Measurements from ENCODE around the gene USH2A. TPM values are rescaled to one million over a fixed set of nuclear protein-coding genes. Genes with fewer than 3 reads are reported as not detected.

Gene USH2A
- total RNA-seq, 2 donors from 2014 or later, result not detected

- H3K4me1 Mint-ChIP-seq, result no peaks in the 10 kb centered on the region
- ATAC-seq (replicated peaks), result no peak
- no peaks in the 10 kb centered on the region for H3K27me3 Mint-ChIP-seq
- H3K9me3 Mint-ChIP-seq, result peaks cover 8% of the 10 kb centered on the region
- no peak overlapping the region for H3K27ac Mint-ChIP-seq
- H3K36me3 Mint-ChIP-seq (ENCODE audit: low read depth), result no peaks in the 10 kb centered on the region
- H3K4me3 Mint-ChIP-seq, result no peak overlapping the region
These were observed 299.0 kb downstream of the USH2A start for GRCh38 chr1:216124192-216124781.

GRCh38 chr1:216123446-216124191 is 299.6 kb downstream of the USH2A start:
- H3K27me3 Mint-ChIP-seq, result no peaks in the 10 kb centered on the region
- no peaks in the 10 kb centered on the region for H3K36me3 Mint-ChIP-seq (ENCODE audit: low read depth)
- H3K4me1 Mint-ChIP-seq, result no peaks in the 10 kb centered on the region
- H3K9me3 Mint-ChIP-seq, result peaks cover 8% of the 10 kb centered on the region
- no peak overlapping the region for H3K27ac Mint-ChIP-seq
- no peak for ATAC-seq (replicated peaks)
- no peak overlapping the region for H3K4me3 Mint-ChIP-seq

- no peak for ATAC-seq (replicated peaks)
- Mint-ChIP-seq H3K27me3 (no peaks in the 10 kb centered on the region), H3K27ac (no peak overlapping the region), H3K36me3 (ENCODE audit: low read depth) (no peaks in the 10 kb centered on the region), H3K4me1 (no peaks in the 10 kb centered on the region), H3K9me3 (peaks cover 8% of the 10 kb centered on the region), H3K4me3 (no peak overlapping the region)
These were observed 303.6 kb downstream of the USH2A start for GRCh38 chr1:216119600-216119999.

GRCh38 chr1:216114180-216114579 is 309.1 kb downstream of the USH2A start:
- Mint-ChIP-seq H3K4me3 (no peak overlapping the region), H3K27me3 (no peaks in the 10 kb centered on the region), H3K9me3 (no peaks in the 10 kb centered on the region), H3K4me1 (no peaks in the 10 kb centered on the region), H3K27ac (no peak overlapping the region), H3K36me3 (ENCODE audit: low read depth) (no peaks in the 10 kb centered on the region)
- no peak for ATAC-seq (replicated peaks)

GRCh38 chr1:216113181-216113580 is 310.1 kb downstream of the USH2A start:
- ATAC-seq (replicated peaks), result no peak
- H3K4me3 Mint-ChIP-seq, result no peak overlapping the region
- no peaks in the 10 kb centered on the region for H3K36me3 Mint-ChIP-seq (ENCODE audit: low read depth)
- H3K9me3 Mint-ChIP-seq, result peaks cover 3% of the 10 kb centered on the region
- H3K4me1 Mint-ChIP-seq, result no peaks in the 10 kb centered on the region
- no peaks in the 10 kb centered on the region for H3K27me3 Mint-ChIP-seq
- H3K27ac Mint-ChIP-seq, result no peak overlapping the region

DNA sequence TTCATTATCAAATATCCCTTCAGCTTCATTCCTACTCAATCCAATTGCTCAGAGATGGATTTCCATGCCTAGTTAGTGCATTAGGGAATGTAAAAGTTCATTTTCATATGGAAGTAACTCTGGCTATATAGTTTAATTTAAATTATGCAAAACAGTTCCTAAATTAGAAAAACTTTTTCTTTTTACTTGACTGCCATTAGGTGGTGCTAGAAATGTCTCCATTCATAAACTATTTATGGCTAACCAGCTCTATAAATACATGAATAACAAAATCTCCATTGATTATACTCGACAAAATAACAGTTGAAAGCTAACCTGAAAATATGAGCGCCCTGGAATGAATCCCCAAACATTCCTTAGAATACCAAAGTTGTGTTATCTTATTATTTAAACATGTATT is 311.4 kb downstream of the USH2A start:
- Mint-ChIP-seq H3K27me3 (no peaks in the 10 kb centered on the region), H3K9me3 (peaks cover 4% of the 10 kb centered on the region), H3K4me1 (no peaks in the 10 kb centered on the region), H3K4me3 (no peak overlapping the region), H3K36me3 (ENCODE audit: low read depth) (no peaks in the 10 kb centered on the region), H3K27ac (no peak overlapping the region)
- ATAC-seq (replicated peaks), result no peak

GRCh38 chr1:216095400-216095799 is 327.8 kb downstream of the USH2A start:
- Mint-ChIP-seq H3K4me1 (no peaks in the 10 kb centered on the region), H3K27me3 (no peaks in the 10 kb centered on the region), H3K4me3 (no peak overlapping the region), H3K36me3 (ENCODE audit: low read depth) (no peaks in the 10 kb centered on the region), H3K9me3 (peaks cover 22% of the 10 kb centered on the region), H3K27ac (no peak overlapping the region)
- no peak for ATAC-seq (replicated peaks)

DNA sequence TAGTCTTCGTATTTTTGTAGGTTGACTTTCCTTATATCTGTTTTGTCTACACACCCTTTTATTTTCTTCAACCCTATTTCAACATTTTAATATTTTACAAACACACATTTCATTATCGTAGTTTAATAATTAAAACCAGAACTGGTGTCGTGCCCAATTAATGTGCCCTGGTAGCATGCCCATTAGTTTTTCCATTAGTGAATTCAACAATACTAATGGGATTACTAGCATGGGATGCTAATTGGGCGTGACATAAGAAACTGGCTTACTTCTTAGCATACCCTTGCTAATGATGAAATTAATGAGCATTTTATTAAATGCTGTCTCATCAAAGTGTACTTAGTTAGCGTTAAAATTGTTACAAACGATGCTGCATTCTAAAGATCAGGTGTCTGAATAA is 332.7 kb downstream of the USH2A start:
- Mint-ChIP-seq H3K9me3 (peaks cover 16% of the 10 kb centered on the region), H3K36me3 (ENCODE audit: low read depth) (no peaks in the 10 kb centered on the region), H3K4me1 (no peaks in the 10 kb centered on the region), H3K27ac (no peak overlapping the region), H3K27me3 (no peaks in the 10 kb centered on the region), H3K4me3 (no peak overlapping the region)
- ATAC-seq (replicated peaks), result no peak

DNA sequence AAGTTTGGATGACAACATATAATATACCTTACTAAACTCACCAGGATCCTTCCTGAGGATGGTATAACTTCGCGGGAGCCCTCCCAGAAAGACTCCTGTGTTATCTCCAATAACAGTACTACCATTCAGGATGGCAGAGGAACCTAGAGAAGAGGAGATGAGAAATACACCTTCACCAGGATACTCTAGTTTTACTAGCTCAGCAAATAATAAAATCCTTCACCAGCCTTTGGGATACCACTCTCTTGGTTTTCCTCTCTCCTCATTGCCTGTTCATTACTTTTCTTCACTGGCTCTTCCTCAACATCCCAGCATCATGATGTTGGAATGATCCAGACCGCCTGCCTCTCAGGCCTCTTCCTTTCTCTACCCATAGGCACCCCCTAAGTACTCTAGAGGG is 336.6 kb downstream of the USH2A start:
- peaks cover 25% of the 10 kb centered on the region for H3K9me3 Mint-ChIP-seq
- H3K4me1 Mint-ChIP-seq, result no peaks in the 10 kb centered on the region
- no peak overlapping the region for H3K27ac Mint-ChIP-seq
- H3K4me3 Mint-ChIP-seq, result no peak overlapping the region
- no peaks in the 10 kb centered on the region for H3K27me3 Mint-ChIP-seq
- ATAC-seq (replicated peaks), result no peak
- H3K36me3 Mint-ChIP-seq (ENCODE audit: low read depth), result no peaks in the 10 kb centered on the region

GRCh38 chr1:216081445-216081844 is 341.8 kb downstream of the USH2A start:
- no peak overlapping the region for H3K4me3 Mint-ChIP-seq
- peaks cover 25% of the 10 kb centered on the region for H3K9me3 Mint-ChIP-seq
- no peaks in the 10 kb centered on the region for H3K4me1 Mint-ChIP-seq
- H3K36me3 Mint-ChIP-seq (ENCODE audit: low read depth), result no peaks in the 10 kb centered on the region
- no peak overlapping the region for H3K27ac Mint-ChIP-seq
- no peak for ATAC-seq (replicated peaks)
- H3K27me3 Mint-ChIP-seq, result no peaks in the 10 kb centered on the region

- H3K27me3 Mint-ChIP-seq, result no peaks in the 10 kb centered on the region
- no peaks in the 10 kb centered on the region for H3K36me3 Mint-ChIP-seq (ENCODE audit: low read depth)
- H3K4me3 Mint-ChIP-seq, result no peak overlapping the region
- no peak for ATAC-seq (replicated peaks)
- no peak overlapping the region for H3K27ac Mint-ChIP-seq
- H3K4me1 Mint-ChIP-seq, result no peaks in the 10 kb centered on the region
- peaks cover 21% of the 10 kb centered on the region for H3K9me3 Mint-ChIP-seq
These were observed 346.5 kb downstream of the USH2A start for GRCh38 chr1:216076751-216077150.

DNA sequence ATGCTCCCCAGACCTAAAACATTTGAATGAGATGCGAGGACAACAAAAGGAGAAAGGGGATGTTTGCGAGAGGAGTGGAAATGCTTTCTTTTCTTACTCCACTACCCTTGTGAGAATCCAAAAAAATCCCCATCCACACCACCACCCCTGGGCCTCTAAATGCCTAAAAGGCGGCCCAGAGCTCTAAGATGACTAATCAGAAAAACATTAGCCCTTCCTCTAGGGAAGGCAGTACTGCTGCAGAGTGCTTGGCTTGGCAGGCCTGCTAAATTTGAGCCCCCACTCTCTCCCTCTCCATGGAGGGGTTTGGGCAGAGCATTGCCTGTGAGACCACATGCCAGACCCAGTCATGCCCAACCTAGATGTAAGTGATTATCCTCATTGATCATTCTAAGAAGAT is 347.9 kb downstream of the USH2A start:
- Mint-ChIP-seq H3K9me3 (peaks cover 14% of the 10 kb centered on the region), H3K27me3 (no peaks in the 10 kb centered on the region), H3K4me1 (no peaks in the 10 kb centered on the region), H3K36me3 (ENCODE audit: low read depth) (no peaks in the 10 kb centered on the region), H3K4me3 (no peak overlapping the region), H3K27ac (no peak overlapping the region)
- ATAC-seq (replicated peaks), result no peak

DNA sequence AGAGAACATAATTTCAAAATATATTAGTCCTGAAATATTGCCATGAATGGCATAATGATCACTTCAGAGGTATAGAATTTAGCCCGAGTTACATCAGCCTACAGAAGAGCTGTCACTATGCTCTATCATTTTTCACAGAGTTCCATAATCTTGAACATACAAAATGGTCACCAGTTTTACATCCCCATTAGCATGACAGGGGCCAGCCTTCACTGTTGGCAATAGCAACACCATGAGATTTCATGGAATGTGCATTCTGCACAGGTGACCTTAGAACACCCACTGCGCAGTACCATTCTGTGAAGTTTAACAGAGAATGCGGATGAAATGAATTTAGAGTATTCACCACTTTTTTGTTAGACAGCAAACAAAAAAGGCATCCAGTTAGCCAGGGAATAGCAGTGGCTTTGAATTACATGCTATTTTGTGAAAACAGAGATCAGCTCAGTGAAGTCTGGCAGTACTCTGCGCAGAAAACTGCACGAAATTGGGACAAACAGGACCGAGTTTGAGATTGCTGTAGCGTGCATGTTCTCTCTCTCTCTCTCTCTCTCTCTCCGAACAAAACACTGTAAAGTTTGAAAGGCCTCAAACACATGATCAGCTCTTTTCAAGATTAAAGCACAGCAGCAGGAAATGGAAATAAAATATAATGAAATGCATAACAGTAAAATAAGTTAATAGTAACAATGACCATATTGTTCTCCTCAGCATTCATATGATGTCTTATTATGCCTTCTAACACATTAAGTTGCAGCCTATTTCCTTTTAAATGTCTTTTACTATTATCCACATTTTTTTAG is 349.3 kb downstream of the USH2A start:
- H3K9me3 Mint-ChIP-seq, result peaks cover 10% of the 10 kb centered on the region
- no peaks in the 10 kb centered on the region for H3K27me3 Mint-ChIP-seq
- no peaks in the 10 kb centered on the region for H3K36me3 Mint-ChIP-seq (ENCODE audit: low read depth)
- no peak overlapping the region for H3K4me3 Mint-ChIP-seq
- ATAC-seq (replicated peaks), result no peak
- H3K4me1 Mint-ChIP-seq, result no peaks in the 10 kb centered on the region
- H3K27ac Mint-ChIP-seq, result no peak overlapping the region

DNA sequence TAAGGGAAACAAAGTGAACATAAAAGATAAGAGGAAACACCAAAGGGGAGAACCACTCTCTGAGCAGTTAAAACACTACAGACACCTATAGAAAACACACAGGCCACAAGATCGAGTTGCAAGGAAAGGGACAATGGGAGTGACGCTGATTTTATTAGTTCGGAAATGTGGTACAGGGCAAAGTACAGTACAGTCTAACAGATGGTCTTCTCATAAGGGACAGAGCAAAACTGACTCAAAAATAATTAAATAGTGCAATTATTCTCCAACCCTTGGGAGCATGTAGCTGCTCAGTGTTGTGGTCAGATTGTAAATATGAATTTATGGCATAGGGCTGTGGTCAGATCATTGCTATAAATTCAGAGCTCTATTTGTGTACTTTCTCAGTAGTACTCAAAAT is 352.0 kb downstream of the USH2A start:
- no peak overlapping the region for H3K27ac Mint-ChIP-seq
- no peak for ATAC-seq (replicated peaks)
- H3K27me3 Mint-ChIP-seq, result no peaks in the 10 kb centered on the region
- H3K36me3 Mint-ChIP-seq (ENCODE audit: low read depth), result no peaks in the 10 kb centered on the region
- peaks cover 18% of the 10 kb centered on the region for H3K9me3 Mint-ChIP-seq
- H3K4me1 Mint-ChIP-seq, result no peaks in the 10 kb centered on the region
- no peak overlapping the region for H3K4me3 Mint-ChIP-seq

DNA sequence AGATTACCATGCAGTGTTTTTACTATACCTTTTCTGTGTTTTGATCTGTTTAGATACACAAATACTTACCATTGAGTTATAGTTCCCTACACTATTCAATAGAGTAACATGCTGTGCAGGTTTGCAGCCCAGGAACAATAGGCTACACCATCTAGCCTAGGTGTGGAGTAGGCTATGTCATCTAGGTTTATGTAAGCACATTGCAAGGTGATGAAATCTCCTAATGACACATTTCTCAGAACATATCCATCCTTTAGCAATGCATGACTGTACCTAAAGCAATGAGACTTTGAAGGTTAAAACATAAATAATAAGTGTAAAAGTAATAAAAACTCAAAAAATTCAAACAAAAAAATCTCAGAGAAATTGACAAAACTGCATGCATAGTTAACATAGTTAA is 358.6 kb downstream of the USH2A start:
- ATAC-seq (replicated peaks), result no peak
- Mint-ChIP-seq H3K36me3 (ENCODE audit: low read depth) (no peaks in the 10 kb centered on the region), H3K4me1 (no peaks in the 10 kb centered on the region), H3K27me3 (no peaks in the 10 kb centered on the region), H3K4me3 (no peak overlapping the region), H3K27ac (no peak overlapping the region), H3K9me3 (peaks cover 20% of the 10 kb centered on the region)
